ENCODE results near the gene SORBS1.

Gene SORBS1

DNA sequence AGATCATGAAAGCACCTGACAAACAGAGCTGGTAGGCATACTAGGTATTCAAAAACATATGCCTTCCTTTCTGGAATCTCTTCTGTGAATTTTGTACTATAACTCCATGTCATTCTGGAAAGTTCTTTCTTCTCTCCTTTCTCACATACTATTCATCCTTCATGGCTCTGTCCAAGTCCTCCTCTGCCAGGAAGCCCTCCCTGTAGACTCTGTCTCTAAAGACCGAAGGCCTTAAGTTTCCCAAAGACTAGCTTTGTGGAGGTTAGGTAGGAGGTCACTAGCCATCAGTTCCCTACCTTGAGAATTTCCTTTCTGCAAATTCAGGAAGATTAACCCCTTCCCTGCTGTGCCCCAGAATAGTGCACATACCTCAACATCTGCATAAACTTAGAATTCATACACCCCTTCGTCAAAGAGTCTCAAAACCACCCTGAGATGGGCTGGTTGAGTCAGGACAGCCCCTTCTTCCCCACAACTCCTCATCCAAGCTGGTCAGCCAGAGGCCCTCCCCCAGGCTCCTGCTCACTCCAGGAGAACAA is 20.6 kb downstream of the SORBS1 start:
- TF ChIP-seq POLR2A (IDR thresholded peaks at IDR 0.05; ENCODE audit: low read depth, low read length), result no peak
- no peak for FAIRE-seq

DNA sequence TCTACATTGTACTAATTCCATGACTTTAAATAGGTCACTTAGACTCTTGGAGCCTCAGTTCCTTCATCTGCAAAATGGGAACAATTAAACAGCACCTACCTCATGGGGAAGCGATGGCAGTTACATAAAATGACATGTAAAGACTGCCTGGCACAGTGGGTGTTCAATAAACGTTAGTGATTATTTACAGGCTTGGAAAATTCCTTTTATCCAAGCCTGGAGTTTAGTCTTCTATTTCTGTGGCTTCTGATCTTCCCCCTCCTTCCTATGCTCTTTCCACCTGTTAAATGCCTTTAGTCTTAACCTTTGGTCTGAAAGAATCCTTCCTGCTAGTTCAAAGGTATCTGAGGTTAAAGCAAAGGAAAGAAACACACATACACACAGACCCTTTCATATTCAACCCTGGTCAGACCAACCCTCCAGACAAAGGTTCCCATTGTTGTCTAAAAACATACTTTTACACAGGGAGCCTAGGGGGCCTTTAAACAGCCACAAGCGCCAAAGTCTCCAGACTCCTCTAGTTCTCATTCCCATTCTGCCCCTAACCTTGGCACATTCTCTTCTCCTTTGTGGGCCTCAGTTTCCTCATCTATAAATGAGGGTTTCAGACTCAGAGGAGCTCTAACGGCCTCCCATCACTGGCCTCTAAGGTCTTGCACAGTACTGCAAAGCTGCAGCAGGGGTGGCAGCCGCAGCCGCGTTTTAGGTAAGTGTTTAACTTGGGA is 21.4 kb downstream of the SORBS1 start:
- DNase-seq (ENCODE audit: insufficient read length, low spot score), result no peak
- TF ChIP-seq POLR2A (IDR thresholded peaks at IDR 0.05; ENCODE audit: low read depth, low read length), result no peak
- FAIRE-seq, result no peak

More for the DNA sequence above, 20.6 kb downstream of the SORBS1 start:
- no peak for DNase-seq (ENCODE audit: insufficient read length, low spot score)

DNA sequence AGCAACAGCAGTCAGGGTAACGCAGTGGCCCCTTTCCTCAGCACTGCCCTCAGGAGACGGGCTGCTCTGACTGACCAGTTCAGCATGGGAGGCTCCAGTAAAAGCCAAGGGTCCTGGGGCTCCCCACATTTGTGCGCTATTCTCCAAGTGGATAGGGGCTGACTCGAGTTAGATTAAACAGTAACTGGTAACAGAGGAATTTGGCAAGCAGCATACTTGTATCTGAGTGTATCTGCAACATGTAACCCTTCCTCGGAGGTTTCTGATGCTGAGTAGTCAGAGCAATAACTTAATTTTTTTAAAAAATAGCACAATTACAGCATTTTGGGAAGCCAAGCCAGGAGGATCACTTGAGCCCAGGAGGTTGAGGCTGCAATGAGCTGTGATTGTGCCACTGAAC is 22.8 kb downstream of the SORBS1 start:
- TF ChIP-seq POLR2A (IDR thresholded peaks at IDR 0.05; ENCODE audit: low read depth, low read length), result no peak

DNA sequence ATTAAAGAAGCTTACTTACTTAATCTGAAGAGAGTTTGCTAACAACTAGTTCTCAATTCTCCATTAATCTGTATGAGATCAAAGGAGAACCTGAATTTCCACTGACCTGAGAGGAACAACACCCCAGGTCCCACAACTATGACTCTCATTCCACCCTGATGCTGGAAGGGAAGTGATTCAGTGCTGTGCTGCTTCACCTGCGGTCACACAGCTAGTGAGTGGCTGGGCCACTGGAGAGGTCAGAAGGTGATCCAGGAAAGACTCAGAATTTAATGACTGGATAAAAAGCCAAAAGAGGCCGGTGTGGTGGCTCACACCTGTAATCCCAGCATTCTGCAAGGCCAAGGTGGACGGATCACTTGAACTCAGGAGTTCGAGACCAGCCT is 23.6 kb downstream of the SORBS1 start:
- DNase-seq (ENCODE audit: insufficient read length, low spot score), result no peak
- no peak for FAIRE-seq

More for the DNA sequence above, 22.8 kb downstream of the SORBS1 start:
- DNase-seq (ENCODE audit: insufficient read length, low spot score), result no peak
- no peak for FAIRE-seq

DNA sequence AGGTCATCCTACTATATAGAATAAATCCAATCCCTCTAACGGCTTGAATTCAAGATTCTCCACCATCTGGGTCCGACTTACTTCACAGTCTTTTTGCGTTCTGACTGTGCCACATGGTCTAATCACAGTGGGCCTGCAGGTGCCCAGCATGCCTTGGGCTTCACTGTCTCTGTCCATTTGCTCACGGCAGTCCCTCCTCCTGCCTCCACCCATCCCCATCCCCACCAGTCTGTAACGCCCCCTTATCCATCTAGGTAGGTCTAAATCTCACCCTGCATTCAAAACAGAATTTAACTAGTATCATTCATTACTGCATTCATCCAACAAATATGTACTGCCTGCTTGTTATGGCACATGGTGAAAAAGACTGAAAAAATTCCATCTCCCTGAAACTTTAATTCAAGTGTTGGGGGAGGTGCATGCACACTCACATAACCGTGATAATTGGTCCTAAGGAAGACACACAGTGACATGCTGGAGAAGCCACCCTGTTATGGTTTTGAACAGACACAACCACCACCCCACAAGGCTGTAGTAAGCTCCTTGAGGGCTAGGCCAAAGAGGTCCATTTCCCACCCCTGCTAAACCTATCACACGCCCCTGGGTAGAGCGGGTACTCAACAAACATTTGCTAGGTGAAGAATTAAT is 24.2 kb downstream of the SORBS1 start:
- no peak for TF ChIP-seq POLR2A (IDR thresholded peaks at IDR 0.05; ENCODE audit: low read depth, low read length)
- FAIRE-seq, result no peak
- DNase-seq (ENCODE audit: insufficient read length, low spot score), result no peak

More for the DNA sequence above, 23.6 kb downstream of the SORBS1 start:
- no peak for TF ChIP-seq POLR2A (IDR thresholded peaks at IDR 0.05; ENCODE audit: low read depth, low read length)

DNA sequence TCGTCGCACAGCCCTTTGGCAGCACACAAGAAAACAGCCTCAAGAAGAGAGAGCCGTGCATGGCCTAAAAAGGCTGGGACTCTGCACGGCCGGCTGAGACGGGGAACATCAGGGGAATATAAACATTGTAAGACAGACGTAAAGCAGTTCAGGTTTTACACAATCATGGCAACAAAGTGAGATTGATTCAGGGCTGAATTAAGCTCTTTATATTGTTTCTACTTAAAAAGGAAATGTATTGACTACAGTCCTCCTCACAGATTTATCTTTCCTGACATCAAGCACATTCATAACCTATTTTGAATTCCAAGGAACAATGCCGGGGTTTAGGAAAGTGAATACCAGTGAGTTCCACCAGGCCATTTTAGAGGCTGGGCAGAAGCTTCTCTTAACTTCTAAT is 25.2 kb downstream of the SORBS1 start:
- no peak for TF ChIP-seq POLR2A (IDR thresholded peaks at IDR 0.05; ENCODE audit: low read depth, low read length)
- DNase-seq (ENCODE audit: insufficient read length, low spot score) (no peak), FAIRE-seq (no peak)

DNA sequence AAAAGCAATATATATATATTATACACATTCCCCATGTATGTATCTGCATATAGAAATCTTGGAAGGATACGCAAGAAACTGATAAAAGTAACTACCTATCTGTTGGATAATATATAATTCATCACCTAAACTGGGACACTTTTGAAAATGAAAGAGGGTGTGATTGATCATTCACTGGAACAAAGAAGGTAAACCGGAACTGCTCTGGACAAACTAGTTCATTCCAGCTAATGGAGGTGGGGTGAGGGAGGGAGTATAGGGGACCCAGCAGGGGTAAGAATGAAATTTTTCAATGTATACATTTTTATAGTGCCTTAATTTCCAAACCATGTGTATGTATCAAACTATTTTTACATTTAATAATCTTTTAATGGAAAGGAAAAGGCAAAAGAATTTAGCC is 25.6 kb downstream of the SORBS1 start:
- no peak for FAIRE-seq
- no peak for TF ChIP-seq POLR2A (IDR thresholded peaks at IDR 0.05; ENCODE audit: low read depth, low read length)
- no peak for DNase-seq (ENCODE audit: insufficient read length, low spot score)

DNA sequence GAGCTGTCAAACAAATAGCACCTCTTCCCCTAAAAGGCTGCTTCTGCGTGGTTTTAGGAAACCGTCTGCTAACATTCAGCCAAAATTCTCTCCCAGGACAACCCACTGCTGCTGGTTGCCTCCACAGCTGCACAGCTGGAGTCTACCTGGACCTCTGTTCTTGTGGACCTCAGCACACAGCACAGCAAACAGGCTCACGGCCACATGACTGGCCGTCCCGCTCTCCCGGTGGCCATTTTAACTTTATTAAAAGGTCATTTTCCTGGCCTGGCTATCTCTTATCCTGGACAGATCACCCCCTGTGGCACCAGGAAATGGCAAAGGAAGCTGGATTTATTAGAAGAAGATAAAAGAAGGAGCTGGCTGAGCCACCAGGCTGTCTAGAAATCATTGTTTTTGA is 27.6 kb downstream of the SORBS1 start:
- TF ChIP-seq POLR2A (IDR thresholded peaks at IDR 0.05; ENCODE audit: low read depth, low read length), result no peak
- FAIRE-seq (no peak), DNase-seq (ENCODE audit: insufficient read length, low spot score) (no peak)

- no peak for TF ChIP-seq POLR2A (IDR thresholded peaks at IDR 0.05; ENCODE audit: low read depth, low read length)
- DNase-seq (ENCODE audit: insufficient read length, low spot score) (no peak), FAIRE-seq (no peak)
These were observed 28.6 kb downstream of the SORBS1 start for GRCh38 chr10:95532536-95532935.

DNA sequence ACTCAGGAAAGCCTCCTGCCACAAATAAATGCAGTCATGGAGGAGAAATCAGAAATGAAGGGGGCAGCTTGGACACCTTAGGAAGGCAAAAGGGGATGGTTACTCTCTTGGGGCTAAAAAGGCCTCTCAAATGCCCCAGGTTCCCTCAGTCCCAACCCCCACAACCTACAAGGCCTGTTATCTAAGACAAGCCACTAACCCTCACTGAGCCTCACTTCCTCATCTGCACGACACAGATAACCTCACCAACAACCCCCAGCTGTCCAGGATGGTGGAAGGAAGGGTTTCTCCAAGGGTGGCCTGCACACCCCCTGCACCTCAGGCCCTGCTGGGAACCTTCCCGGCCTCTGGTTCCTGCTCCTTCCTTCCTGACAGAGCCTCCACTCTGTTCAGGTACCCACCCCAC is 29.2 kb downstream of the SORBS1 start:
- DNase-seq (ENCODE audit: insufficient read length, low spot score) (no peak), FAIRE-seq (no peak)
- TF ChIP-seq POLR2A (IDR thresholded peaks at IDR 0.05; ENCODE audit: low read depth, low read length), result no peak

DNA sequence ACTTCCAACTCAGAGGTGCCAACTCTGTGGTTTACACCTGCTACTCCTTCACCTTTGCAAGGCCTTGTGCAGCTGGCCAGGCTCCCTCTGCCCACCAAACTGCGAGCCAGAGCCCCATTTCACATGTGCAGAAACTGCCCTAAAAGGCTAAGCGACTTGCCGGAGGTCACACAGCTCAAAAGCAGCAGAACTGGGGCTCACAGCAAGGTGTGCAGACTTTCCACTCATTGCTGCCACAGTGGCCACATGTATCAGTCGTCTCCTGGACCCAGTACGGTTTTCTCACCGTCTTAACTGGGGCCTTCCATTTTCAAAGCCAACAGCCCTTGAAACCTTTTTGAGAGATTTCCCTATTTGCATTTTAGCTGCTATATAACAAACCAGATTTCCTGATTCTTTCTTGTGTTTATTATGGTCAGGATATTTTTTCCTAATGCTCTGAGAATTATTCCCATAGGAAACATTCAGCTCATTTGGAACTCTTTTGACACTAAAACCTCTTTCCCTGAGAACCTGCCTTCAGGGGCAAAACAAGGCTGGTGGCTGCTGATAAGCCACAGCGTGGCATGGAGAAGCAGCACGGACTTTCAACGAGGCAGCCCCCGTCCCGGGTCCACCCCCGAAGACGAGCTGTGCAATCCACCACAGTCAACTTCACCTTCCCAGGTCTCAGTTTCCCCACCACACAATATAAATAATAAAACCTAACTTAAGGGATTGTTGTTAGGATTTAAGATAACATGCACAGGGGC is 29.9 kb downstream of the SORBS1 start:
- DNase-seq (ENCODE audit: insufficient read length, low spot score) (no peak), FAIRE-seq (no peak)
- no peak for TF ChIP-seq POLR2A (IDR thresholded peaks at IDR 0.05; ENCODE audit: low read depth, low read length)

DNA sequence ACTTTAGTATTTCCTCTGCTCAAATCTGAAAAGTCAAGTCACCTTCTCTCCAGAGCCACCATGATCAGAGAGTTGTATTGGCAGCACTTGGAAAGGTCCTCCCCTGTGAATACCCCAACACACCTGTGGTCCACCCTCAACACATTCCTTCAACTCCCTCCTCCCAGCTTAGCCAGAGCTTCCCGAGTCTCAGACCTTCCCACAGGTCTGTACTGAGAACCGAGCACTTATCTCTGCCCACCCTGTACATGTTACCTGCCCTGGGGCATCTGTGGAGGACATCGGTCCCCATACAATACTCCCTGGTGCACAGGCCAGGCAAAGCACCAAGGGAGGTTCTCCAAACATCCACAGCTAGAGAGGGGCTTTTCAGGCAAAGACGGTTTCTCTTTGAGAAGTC is 30.6 kb downstream of the SORBS1 start:
- no peak for TF ChIP-seq POLR2A (IDR thresholded peaks at IDR 0.05; ENCODE audit: low read depth, low read length)
- no peak for FAIRE-seq
- DNase-seq (ENCODE audit: insufficient read length, low spot score), result no peak

- FAIRE-seq (no peak), DNase-seq (ENCODE audit: insufficient read length, low spot score) (no peak)
- no peak for TF ChIP-seq POLR2A (IDR thresholded peaks at IDR 0.05; ENCODE audit: low read depth, low read length)
These were observed 31.1 kb downstream of the SORBS1 start for GRCh38 chr10:95530029-95530428.

DNA sequence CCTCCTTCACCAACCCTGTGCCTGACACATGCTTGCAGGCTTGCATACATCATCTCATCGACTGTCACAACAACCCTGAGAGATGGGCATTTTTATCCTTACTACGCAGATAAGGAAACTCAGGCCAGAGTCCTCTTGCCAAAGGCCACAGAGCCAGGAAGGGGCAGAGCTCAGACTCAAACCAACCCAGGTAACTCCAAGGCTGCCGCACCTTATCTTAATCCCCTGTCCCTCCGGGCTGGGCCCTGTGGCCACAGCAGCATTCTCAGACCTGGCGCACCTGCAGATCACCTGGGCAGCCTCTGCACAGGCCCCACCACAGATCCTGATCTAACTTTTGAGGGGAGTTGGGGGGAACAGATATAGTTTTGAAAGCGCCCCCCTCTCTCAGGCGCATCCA is 35.1 kb downstream of the SORBS1 start:
- TF ChIP-seq POLR2A (IDR thresholded peaks at IDR 0.05; ENCODE audit: low read depth, low read length), result no peak
- DNase-seq (ENCODE audit: insufficient read length, low spot score) (no peak), FAIRE-seq (no peak)
